Astrocyte of the cerebellum (primary cell): ENCODE results near the gene GPR156.
"Not testable (repeated sequence)": the region's sequence is repeated elsewhere in the genome, so short reads cannot be mapped to it uniquely, and the experiment has no call there.

Experiments
- DNase-seq: peaks from one replicate; pipeline ENCODE4 v3.0.0-alpha.2; 2011; ENCODE audit warnings: low read depth
- H3K4me3 ChIP-seq: 2 replicates; pipeline ENCODE4 v1.5.1; 2011; ENCODE audit warnings: mild to moderate bottlenecking, low read depth, low read length, moderate library complexity
- in situ Hi-C: cut with HindIII; loops from 2 replicates; pipeline ENCODE4 v1.10.0; 2017; ENCODE audit warnings: low sequenced_read_pairs
- TF ChIP-seq, protein P1 (sequence below): IDR thresholded peaks from 2 replicates; pipeline ENCODE4 v1.5.1; 2012; ENCODE audit warnings: low read length, low read depth, moderate library complexity, mild to moderate bottlenecking; ENCODE audit errors: missing control alignments

GPR156 gene

GRCh38 chr3:120284747-120285507 lies at the start of gene GPR156:
TSS of gene GPR156 (minus strand) at chr3:120285222. CDS start at chr3:120244098, 41,124 bp downstream.
- TF ChIP-seq, protein P1, sequence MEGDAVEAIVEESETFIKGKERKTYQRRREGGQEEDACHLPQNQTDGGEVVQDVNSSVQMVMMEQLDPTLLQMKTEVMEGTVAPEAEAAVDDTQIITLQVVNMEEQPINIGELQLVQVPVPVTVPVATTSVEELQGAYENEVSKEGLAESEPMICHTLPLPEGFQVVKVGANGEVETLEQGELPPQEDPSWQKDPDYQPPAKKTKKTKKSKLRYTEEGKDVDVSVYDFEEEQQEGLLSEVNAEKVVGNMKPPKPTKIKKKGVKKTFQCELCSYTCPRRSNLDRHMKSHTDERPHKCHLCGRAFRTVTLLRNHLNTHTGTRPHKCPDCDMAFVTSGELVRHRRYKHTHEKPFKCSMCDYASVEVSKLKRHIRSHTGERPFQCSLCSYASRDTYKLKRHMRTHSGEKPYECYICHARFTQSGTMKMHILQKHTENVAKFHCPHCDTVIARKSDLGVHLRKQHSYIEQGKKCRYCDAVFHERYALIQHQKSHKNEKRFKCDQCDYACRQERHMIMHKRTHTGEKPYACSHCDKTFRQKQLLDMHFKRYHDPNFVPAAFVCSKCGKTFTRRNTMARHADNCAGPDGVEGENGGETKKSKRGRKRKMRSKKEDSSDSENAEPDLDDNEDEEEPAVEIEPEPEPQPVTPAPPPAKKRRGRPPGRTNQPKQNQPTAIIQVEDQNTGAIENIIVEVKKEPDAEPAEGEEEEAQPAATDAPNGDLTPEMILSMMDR: no peak
- H3K4me3 ChIP-seq: peak within 1 kb of the TSS; percentile 42
- in situ Hi-C loops: no loop called here
- no peak for DNase-seq

DNA sequence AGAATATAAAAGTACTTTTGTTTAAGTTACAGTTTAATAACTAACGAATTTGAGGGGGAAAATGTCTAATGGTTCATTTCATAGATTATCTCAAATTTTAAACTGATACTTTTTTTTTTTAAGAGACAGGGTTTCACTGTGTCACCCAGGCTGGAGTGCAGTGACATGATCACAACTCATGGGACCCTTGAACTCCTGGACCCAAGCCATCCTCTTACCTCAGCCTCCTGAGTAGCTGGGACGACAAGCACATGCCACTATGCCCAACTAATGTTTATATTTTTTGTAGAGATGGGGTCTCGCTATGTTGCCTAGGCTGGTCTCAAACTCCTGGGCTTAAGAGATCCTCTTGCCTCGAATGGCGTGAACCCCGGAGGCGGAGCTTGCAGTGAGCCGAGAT lies 47.6 kb upstream of the GPR156 start:
- TF ChIP-seq, protein P1: no peak

DNA sequence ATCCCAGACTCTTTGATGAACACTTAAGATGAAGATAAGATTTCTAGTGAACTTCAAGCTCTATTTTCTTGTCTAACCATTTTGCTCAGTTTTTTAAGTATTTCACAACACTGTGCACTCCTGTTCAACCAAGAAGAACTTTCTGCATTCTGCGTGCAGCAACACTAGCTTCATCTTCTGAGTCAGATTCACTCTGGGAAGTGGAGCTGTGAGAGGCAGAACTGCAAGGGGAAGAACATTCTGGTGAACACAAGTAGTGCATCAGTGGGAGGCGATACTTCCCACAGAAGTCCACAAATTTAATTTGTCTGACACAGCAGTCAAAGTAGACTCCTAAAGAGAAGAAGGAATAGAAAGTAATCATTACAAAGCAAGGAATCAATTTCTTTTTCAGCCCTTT lies 46.1 kb upstream of the GPR156 start:
- H3K4me3 ChIP-seq: no peak overlapping the region
- DNase-seq: no peak
- in situ Hi-C loops: no loop called here
- TF ChIP-seq, protein P1: no peak

More for the DNA sequence above, 47.6 kb upstream of the GPR156 start:
- no peak for DNase-seq
- no peak overlapping the region for H3K4me3 ChIP-seq
- in situ Hi-C loops: no loop called here

- H3K4me3 ChIP-seq: no peak overlapping the region
- DNase-seq: no peak
- TF ChIP-seq, protein P1: no peak
- in situ Hi-C loops: no loop called here
These were observed 41.8 kb upstream of the GPR156 start for GRCh38 chr3:120326784-120327183.

- in situ Hi-C loops: no loop called here
- H3K4me3 ChIP-seq: no peak overlapping the region
- DNase-seq: no peak
- TF ChIP-seq, protein P1: no peak
These were observed 39.2 kb upstream of the GPR156 start for GRCh38 chr3:120324190-120324589.

GRCh38 chr3:120323761-120324160 lies 38.7 kb upstream of the GPR156 start:
- DNase-seq, in situ Hi-C loops, H3K4me3 ChIP-seq: not testable (repeated sequence)
